GM12801 (cell line): ENCODE data around the gene ZNF451.

Experiments
- TF ChIP-seq, protein P1 (sequence below): IDR thresholded peaks from one replicate; pipeline ENCODE4 v1.5.1; 2011; ENCODE audit warnings: control low read depth; ENCODE audit not compliant: insufficient read length; ENCODE audit errors: extremely low read depth

Gene ZNF451

DNA sequence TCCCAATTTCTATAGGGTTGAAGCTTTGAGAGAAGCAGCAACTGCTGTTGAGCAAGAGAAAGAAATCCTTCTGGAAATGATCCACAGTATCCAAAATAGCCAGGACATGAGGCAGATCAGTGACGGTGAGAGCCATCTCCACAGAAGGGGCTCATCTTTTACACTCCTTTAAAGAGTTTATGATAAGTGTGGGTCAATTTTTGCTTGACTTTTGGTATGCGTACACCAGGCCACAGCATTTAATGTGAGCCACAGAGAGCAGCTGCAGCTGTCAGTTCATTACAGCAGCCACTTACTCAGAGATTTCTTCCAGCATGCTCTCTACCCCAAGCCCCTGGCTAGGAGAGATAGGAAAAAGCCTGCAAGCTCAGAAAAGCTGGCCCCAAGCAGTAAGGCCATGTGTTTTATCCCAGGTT is 92.0 kb downstream of the ZNF451 start:
- TF ChIP-seq, protein P1, sequence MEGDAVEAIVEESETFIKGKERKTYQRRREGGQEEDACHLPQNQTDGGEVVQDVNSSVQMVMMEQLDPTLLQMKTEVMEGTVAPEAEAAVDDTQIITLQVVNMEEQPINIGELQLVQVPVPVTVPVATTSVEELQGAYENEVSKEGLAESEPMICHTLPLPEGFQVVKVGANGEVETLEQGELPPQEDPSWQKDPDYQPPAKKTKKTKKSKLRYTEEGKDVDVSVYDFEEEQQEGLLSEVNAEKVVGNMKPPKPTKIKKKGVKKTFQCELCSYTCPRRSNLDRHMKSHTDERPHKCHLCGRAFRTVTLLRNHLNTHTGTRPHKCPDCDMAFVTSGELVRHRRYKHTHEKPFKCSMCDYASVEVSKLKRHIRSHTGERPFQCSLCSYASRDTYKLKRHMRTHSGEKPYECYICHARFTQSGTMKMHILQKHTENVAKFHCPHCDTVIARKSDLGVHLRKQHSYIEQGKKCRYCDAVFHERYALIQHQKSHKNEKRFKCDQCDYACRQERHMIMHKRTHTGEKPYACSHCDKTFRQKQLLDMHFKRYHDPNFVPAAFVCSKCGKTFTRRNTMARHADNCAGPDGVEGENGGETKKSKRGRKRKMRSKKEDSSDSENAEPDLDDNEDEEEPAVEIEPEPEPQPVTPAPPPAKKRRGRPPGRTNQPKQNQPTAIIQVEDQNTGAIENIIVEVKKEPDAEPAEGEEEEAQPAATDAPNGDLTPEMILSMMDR = no peak

GRCh38 chr6:57183336-57183735 is 93.3 kb downstream of the ZNF451 start:
- TF ChIP-seq, protein P1 = no peak

- TF ChIP-seq, protein P1 = no peak
These were observed 100.2 kb downstream of the ZNF451 start for GRCh38 chr6:57190140-57190539.

DNA sequence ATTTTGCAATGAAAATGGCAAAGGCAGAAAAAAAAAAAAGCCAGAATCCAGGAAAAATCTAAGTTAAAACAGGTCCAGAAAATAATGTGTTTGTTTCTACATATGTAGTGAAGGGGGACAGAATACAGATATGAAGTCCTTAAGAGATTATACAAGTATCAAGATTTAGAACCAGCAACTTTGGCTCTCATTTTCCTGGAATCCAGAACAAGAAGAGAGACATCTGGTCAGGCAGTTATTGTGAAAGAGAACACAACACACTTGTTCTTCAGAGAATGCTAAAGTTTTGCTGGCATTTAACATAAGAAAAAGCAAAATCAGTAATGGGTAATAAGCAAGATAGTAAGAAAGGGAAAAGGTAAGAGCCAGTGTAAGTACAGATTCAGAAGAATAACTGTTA is 103.2 kb downstream of the ZNF451 start:
- TF ChIP-seq, protein P1 = no peak

DNA sequence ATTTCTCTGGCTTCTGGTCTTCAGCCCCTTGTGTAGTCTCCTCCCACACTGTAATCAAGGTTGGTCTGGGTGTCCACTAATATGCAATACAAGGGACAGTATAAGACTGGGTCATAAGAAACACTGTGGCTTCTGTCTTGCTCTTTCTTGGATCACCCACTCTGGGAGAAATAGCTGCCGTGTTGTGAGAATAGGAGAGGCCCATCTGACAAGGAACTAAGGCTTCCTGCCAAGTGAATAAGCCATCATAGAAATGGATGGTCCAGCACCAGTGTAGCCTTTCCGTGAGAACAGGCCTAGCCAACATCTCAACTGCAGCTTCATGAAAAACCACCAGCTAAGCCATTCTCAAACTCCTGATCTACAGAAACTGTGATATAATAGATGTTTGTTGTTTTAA is 105.5 kb downstream of the ZNF451 start:
- TF ChIP-seq, protein P1 = no peak

DNA sequence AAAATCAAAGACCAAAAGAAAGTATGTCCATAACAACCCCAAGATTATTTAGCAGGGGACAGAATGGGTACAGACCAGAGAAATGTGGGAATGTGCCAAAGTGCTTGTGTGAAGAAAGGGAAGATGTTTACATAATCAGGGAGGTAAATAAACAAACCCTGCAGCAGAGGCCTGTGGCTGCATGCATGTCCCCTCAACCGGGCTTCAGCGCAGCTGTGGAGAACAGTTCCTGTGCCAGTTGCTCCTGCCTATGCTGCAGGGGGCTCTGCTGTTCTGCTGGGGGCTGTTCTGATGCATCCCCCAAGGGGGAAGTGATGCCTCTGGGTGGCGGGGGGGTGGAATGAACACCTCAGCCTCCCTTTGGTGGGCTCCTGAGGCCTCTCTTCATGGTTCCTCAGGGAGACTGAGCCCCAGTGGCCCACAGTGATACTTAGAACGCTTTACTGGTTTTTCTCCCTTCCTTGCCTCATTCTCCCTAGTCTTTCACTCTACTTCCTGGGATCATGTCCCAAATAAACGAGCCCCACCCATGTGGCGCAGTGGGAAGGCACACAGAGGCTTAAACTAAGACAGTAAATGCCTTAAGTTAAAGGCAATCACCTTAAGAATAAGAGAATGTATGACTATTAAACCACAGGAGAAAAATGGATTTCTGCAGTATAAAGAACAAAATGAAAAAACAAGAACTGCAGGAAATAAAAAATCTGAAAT is 109.1 kb downstream of the ZNF451 start:
- TF ChIP-seq, protein P1 = no peak

DNA sequence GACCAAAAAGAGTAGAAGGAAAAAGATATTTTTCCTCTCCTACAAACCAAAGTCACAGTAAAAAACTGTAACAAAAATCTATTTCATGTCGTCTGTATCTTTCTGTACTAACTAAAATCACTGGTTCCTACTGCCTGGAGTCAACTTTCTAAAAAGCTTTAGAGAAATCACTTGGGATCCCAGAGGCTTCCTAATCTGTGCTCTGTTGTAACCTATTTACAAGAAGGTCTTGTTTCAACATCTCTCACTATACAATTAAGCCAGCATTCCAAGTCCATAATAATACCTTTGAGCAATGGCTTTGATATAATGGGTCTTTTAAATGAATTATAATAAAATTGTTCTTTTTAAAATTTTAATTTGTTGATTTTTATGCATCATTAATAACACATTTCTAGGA is 111.7 kb downstream of the ZNF451 start:
- TF ChIP-seq, protein P1 = no peak
